ENCODE results near the gene SPTLC2.
A peak's percentile ranks its signal among the peaks of the same experiment; 100 is the strongest.
"Not testable (repeated sequence)": the region's sequence is repeated elsewhere in the genome, so short reads cannot be mapped to it uniquely, and the experiment has no call there.

SPTLC2 gene

GRCh38 chr14:77590845-77591485 is 25.5 kb downstream of the SPTLC2 start:
- Histone ChIP-seq H3K27ac (ENCODE audit: insufficient read depth, low read length, poor library complexity, severe bottlenecking) (no peak overlapping the region), H3K27me3 (replicated peaks; ENCODE audit: control insufficient read depth, insufficient read depth, low read length, poor library complexity, severe bottlenecking) (no peaks in the 10 kb centered on the region), H3K36me3 (ENCODE audit: control insufficient read depth, insufficient read depth, low read length) (peaks cover 8% of the 10 kb centered on the region), H3K9me3 (ENCODE audit: control insufficient read depth, low read length) (no peaks in the 10 kb centered on the region), H3K4me3 (ENCODE audit: insufficient read depth, low read depth, low read length, poor library complexity, severe bottlenecking) (no peak overlapping the region), H3K4me1 (ENCODE audit: control insufficient read depth, insufficient read depth, low read length, poor library complexity, severe bottlenecking) (peaks cover 4% of the 10 kb centered on the region)
- no peak for DNase-seq

DNA sequence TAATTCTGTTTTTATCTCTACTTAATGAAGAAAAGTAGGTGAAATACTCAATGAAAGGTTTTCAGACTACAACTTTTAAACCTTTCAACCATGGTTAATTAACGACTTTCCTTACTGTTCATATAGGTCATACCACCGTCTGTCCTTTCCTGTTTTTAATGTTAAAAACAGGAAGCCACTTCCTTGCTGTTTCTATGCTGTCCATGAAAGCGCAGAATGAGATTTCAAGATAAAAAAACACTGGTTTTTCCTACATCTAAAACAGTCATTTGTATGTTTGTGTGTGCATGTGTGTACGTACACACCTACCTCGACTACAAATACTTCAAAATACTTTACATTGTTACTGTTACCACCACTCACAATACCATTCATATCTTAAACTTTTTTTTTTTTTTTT is 27.3 kb downstream of the SPTLC2 start:
- H3K4me1 ChIP-seq (ENCODE audit: control insufficient read depth, insufficient read depth, low read length, poor library complexity, severe bottlenecking), result peaks cover 4% of the 10 kb centered on the region
- no peak overlapping the region for H3K27ac ChIP-seq (ENCODE audit: insufficient read depth, low read length, poor library complexity, severe bottlenecking)
- H3K9me3 ChIP-seq (ENCODE audit: control insufficient read depth, low read length), result no peaks in the 10 kb centered on the region
- no peak overlapping the region for H3K4me3 ChIP-seq (ENCODE audit: insufficient read depth, low read depth, low read length, poor library complexity, severe bottlenecking)
- peaks cover 3% of the 10 kb centered on the region for H3K36me3 ChIP-seq (ENCODE audit: control insufficient read depth, insufficient read depth, low read length)
- DNase-seq, result no peak
- H3K27me3 ChIP-seq (replicated peaks; ENCODE audit: control insufficient read depth, insufficient read depth, low read length, poor library complexity, severe bottlenecking), result no peaks in the 10 kb centered on the region

DNA sequence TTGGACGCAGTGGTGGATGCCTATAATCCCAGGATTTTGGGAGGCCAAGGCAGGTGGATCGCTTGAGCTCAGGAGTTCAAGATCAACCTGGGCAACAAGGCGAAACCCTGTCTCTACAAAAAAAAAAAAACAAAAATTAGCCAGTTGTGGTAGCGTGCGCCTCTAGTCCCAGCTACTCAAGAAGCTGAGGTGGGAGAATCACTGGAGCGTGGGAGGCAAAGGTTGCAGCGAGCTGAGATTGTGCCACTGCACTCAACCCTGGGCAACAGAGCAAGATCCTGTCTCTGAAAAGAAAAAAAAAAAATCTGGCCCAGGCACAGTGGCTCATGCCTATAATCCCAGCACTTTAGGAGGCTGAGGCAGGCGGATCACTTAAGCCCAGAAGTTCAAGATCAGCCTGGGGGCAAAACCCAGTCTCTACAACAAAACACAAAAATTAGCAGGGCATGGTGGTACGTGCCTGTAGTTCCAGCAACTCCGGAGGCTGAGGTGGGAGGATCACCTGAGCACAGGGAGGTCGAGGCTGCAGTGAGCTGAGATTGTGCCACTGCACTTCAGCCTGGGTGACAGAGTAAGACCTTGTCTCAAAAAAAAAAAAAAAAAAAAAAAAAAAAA is 27.9 kb downstream of the SPTLC2 start:
- DNase-seq; H3K4me1 ChIP-seq (ENCODE audit: control insufficient read depth, insufficient read depth, low read length, poor library complexity, severe bottlenecking): not testable (repeated sequence)

GRCh38 chr14:77585385-77585784 is 31.1 kb downstream of the SPTLC2 start:
- no peak for DNase-seq
- Histone ChIP-seq H3K27me3 (replicated peaks; ENCODE audit: control insufficient read depth, insufficient read depth, low read length, poor library complexity, severe bottlenecking) (no peaks in the 10 kb centered on the region), H3K36me3 (ENCODE audit: control insufficient read depth, insufficient read depth, low read length) (peaks cover 3% of the 10 kb centered on the region), H3K4me3 (ENCODE audit: insufficient read depth, low read depth, low read length, poor library complexity, severe bottlenecking) (no peak overlapping the region), H3K27ac (ENCODE audit: insufficient read depth, low read length, poor library complexity, severe bottlenecking) (no peak overlapping the region), H3K4me1 (ENCODE audit: control insufficient read depth, insufficient read depth, low read length, poor library complexity, severe bottlenecking) (peaks cover 11% of the 10 kb centered on the region), H3K9me3 (ENCODE audit: control insufficient read depth, low read length) (no peaks in the 10 kb centered on the region)

More for the DNA sequence above, 27.9 kb downstream of the SPTLC2 start:
- not testable (repeated sequence) for H3K27ac ChIP-seq (ENCODE audit: insufficient read depth, low read length, poor library complexity, severe bottlenecking); H3K9me3 ChIP-seq (ENCODE audit: control insufficient read depth, low read length); H3K27me3 ChIP-seq (replicated peaks; ENCODE audit: control insufficient read depth, insufficient read depth, low read length, poor library complexity, severe bottlenecking); H3K36me3 ChIP-seq (ENCODE audit: control insufficient read depth, insufficient read depth, low read length); H3K4me3 ChIP-seq (ENCODE audit: insufficient read depth, low read depth, low read length, poor library complexity, severe bottlenecking)

GRCh38 chr14:77584809-77585208 is 31.6 kb downstream of the SPTLC2 start:
- H3K4me3 ChIP-seq (ENCODE audit: insufficient read depth, low read depth, low read length, poor library complexity, severe bottlenecking), result no peak overlapping the region
- peaks cover 11% of the 10 kb centered on the region for H3K4me1 ChIP-seq (ENCODE audit: control insufficient read depth, insufficient read depth, low read length, poor library complexity, severe bottlenecking)
- no peaks in the 10 kb centered on the region for H3K9me3 ChIP-seq (ENCODE audit: control insufficient read depth, low read length)
- H3K27ac ChIP-seq (ENCODE audit: insufficient read depth, low read length, poor library complexity, severe bottlenecking), result no peak overlapping the region
- no peak for DNase-seq
- peaks cover 3% of the 10 kb centered on the region for H3K36me3 ChIP-seq (ENCODE audit: control insufficient read depth, insufficient read depth, low read length)
- H3K27me3 ChIP-seq (replicated peaks; ENCODE audit: control insufficient read depth, insufficient read depth, low read length, poor library complexity, severe bottlenecking), result no peaks in the 10 kb centered on the region

- peaks cover 9% of the 10 kb centered on the region for H3K4me1 ChIP-seq (ENCODE audit: control insufficient read depth, insufficient read depth, low read length, poor library complexity, severe bottlenecking)
- H3K4me3 ChIP-seq (ENCODE audit: insufficient read depth, low read depth, low read length, poor library complexity, severe bottlenecking), result no peak overlapping the region
Observed at GRCh38 chr14:77583657-77584056, 32.8 kb downstream of the SPTLC2 start.

DNA sequence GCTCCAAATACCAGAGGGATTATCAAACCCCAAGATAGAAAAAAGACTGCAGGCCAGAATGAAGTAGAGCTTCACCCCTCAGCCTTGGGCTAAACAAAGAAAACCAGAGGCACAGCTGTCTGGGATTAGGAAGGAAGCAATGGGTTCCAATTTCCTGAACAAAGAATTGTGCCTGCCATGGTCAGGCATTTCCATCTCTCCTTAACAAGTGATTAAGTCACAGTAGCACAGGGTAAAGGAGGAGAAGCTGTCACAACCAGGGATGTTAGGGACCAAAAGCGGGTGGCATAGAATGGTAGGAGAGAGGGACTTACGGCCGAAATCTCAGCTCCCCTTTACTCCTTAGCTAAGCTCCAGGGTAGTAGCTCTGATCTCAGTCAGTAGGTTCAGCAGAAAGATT is 33.9 kb downstream of the SPTLC2 start:
- Histone ChIP-seq H3K27ac (ENCODE audit: insufficient read depth, low read length, poor library complexity, severe bottlenecking) (no peak overlapping the region), H3K4me1 (ENCODE audit: control insufficient read depth, insufficient read depth, low read length, poor library complexity, severe bottlenecking) (peaks cover 7% of the 10 kb centered on the region), H3K4me3 (ENCODE audit: insufficient read depth, low read depth, low read length, poor library complexity, severe bottlenecking) (no peak overlapping the region), H3K36me3 (ENCODE audit: control insufficient read depth, insufficient read depth, low read length) (no peaks in the 10 kb centered on the region), H3K27me3 (replicated peaks; ENCODE audit: control insufficient read depth, insufficient read depth, low read length, poor library complexity, severe bottlenecking) (no peaks in the 10 kb centered on the region), H3K9me3 (ENCODE audit: control insufficient read depth, low read length) (no peaks in the 10 kb centered on the region)
- DNase-seq, result no peak

More at GRCh38 chr14:77583657-77584056, 32.8 kb downstream of the SPTLC2 start:
- no peaks in the 10 kb centered on the region for H3K9me3 ChIP-seq (ENCODE audit: control insufficient read depth, low read length)
- H3K36me3 ChIP-seq (ENCODE audit: control insufficient read depth, insufficient read depth, low read length), result peaks cover 3% of the 10 kb centered on the region
- no peaks in the 10 kb centered on the region for H3K27me3 ChIP-seq (replicated peaks; ENCODE audit: control insufficient read depth, insufficient read depth, low read length, poor library complexity, severe bottlenecking)
- H3K27ac ChIP-seq (ENCODE audit: insufficient read depth, low read length, poor library complexity, severe bottlenecking), result no peak overlapping the region
- no peak for DNase-seq

GRCh38 chr14:77580964-77581505 is 35.4 kb downstream of the SPTLC2 start:
- no peaks in the 10 kb centered on the region for H3K9me3 ChIP-seq (ENCODE audit: control insufficient read depth, low read length)
- peak overlapping the region; percentile 22 for H3K4me3 ChIP-seq (ENCODE audit: insufficient read depth, low read depth, low read length, poor library complexity, severe bottlenecking)
- DNase-seq, result no peak
- peak overlapping the region; percentile 60 for H3K27ac ChIP-seq (ENCODE audit: insufficient read depth, low read length, poor library complexity, severe bottlenecking)
- no peaks in the 10 kb centered on the region for H3K27me3 ChIP-seq (replicated peaks; ENCODE audit: control insufficient read depth, insufficient read depth, low read length, poor library complexity, severe bottlenecking)
- peaks cover 11% of the 10 kb centered on the region for H3K36me3 ChIP-seq (ENCODE audit: control insufficient read depth, insufficient read depth, low read length)
- H3K4me1 ChIP-seq (ENCODE audit: control insufficient read depth, insufficient read depth, low read length, poor library complexity, severe bottlenecking), result peaks cover 7% of the 10 kb centered on the region

- peak overlapping the region; percentile 22 for H3K4me3 ChIP-seq (ENCODE audit: insufficient read depth, low read depth, low read length, poor library complexity, severe bottlenecking)
- peak overlapping the region; percentile 60 for H3K27ac ChIP-seq (ENCODE audit: insufficient read depth, low read length, poor library complexity, severe bottlenecking)
- H3K9me3 ChIP-seq (ENCODE audit: control insufficient read depth, low read length), result no peaks in the 10 kb centered on the region
- DNase-seq, result no peak
- peaks cover 16% of the 10 kb centered on the region for H3K36me3 ChIP-seq (ENCODE audit: control insufficient read depth, insufficient read depth, low read length)
- H3K27me3 ChIP-seq (replicated peaks; ENCODE audit: control insufficient read depth, insufficient read depth, low read length, poor library complexity, severe bottlenecking), result no peaks in the 10 kb centered on the region
- H3K4me1 ChIP-seq (ENCODE audit: control insufficient read depth, insufficient read depth, low read length, poor library complexity, severe bottlenecking), result peaks cover 7% of the 10 kb centered on the region
Observed at GRCh38 chr14:77580477-77580876, 36.0 kb downstream of the SPTLC2 start.

- no peak overlapping the region for H3K4me3 ChIP-seq (ENCODE audit: insufficient read depth, low read depth, low read length, poor library complexity, severe bottlenecking)
- no peaks in the 10 kb centered on the region for H3K9me3 ChIP-seq (ENCODE audit: control insufficient read depth, low read length)
- H3K27me3 ChIP-seq (replicated peaks; ENCODE audit: control insufficient read depth, insufficient read depth, low read length, poor library complexity, severe bottlenecking), result no peaks in the 10 kb centered on the region
- H3K4me1 ChIP-seq (ENCODE audit: control insufficient read depth, insufficient read depth, low read length, poor library complexity, severe bottlenecking), result peaks cover 7% of the 10 kb centered on the region
- no peak for DNase-seq
- H3K27ac ChIP-seq (ENCODE audit: insufficient read depth, low read length, poor library complexity, severe bottlenecking), result no peak overlapping the region
- H3K36me3 ChIP-seq (ENCODE audit: control insufficient read depth, insufficient read depth, low read length), result peaks cover 23% of the 10 kb centered on the region
Observed at GRCh38 chr14:77579780-77580179, 36.7 kb downstream of the SPTLC2 start.
